ENCODE data around the gene ZNF223.

The ZNF223 gene

DNA sequence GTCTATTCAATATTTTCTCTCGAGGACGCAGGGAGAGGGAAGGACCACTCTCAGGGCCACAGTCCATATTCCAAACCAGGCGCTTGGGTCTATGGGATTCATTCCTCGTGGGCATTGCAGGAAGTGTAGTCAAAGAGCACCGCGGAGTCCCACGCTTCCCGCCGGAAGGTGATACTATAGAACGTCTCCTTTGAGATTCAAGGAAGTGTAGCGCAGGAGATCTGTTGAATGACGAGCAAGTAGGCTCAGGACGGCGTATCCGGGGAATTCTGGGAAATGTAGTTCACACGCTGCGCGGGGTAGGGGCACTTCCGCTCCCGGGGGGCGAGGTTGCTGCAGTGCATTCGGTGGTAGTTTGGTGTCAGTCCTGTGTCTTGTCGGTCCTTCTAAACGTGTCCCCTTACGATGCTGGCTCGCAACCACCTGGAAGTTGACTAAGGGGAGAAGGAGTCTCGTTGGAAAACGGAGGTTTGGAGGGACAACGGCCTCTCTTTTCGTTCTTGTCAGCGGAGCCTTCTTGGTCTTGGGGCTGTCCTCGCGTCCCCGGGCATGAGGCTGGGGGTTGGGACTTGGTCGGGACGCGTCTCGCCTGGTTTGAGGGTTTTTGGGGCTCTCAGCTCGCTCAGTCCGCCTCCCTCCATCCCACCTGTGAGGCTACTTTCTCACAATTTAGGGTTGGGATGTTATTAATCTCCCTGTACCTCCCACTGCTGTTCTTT is 20.1 kb downstream of the ZNF223 start, which contains the start of gene ZNF284:
ZNF284 (plus strand) TSS at position 336 of the 719 bp plus-strand sequence. CDS start 4,231 bp downstream, outside the sequence.
- DNase-seq (ENCODE audit: low read depth in 2 of 2) = peak; percentile 71 to 74

DNA sequence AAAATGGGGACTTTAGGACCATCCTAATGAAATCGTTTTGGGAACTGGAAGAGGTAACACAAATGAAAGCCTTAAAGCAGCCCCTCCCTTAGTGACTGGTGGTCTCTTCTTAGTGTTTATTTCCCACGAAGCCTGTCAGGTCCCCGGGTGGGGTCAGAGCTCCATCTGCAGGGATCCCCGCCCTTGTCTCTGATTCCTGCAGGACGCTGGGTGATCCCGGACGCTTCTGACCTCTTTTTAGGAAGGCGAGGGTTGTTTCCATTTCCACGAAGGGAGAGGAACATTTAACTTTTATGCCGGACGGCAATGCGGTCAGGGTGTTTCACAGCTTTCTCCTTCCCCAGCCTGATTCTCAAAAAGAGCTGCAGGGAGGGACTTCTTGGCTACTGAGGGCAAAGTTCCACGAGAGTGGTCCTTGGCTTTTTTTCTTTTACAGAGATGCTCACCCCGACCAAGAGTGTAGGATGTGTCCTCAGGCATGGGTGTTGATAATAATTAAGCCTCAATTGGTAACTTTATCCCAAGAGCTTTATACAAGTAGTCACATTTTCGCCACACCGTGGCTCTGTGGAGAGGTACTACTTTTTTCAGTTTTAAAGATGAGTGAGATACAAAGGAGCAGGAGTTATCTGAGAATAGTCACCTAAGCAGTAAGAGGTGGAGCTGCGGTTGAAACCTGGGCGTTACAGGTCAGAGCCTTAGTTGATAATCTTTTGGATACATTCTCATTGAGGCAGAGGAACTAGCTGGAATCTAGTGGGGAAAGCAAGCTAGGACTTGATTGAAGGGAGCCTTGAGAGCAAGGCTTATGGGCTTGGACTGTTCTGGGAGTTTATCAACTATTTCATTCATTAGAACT is 20.9 kb downstream of the ZNF223 start:
- no peak for DNase-seq (ENCODE audit: low read depth in 2 of 2)

DNA sequence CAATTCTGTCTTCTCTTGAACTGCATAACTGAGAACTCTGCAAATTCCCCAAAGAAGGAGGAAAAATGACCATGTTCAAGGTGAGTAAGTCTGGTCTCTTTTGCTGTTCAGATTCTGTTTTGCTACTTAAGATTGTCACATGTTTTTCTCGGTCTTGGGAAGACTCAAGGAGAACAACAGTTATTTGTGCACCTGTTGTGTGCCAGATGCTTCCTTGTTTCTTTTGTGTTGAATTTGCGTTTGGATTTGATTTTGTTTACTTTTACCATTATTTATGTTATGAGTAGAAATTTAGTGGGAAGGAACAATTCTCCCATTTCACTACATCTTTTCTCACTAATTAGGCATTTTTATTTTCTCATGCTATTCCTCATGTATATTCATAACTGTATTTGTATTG is 24.5 kb downstream of the ZNF223 start:
- no peak for DNase-seq (ENCODE audit: low read depth in 2 of 2)

DNA sequence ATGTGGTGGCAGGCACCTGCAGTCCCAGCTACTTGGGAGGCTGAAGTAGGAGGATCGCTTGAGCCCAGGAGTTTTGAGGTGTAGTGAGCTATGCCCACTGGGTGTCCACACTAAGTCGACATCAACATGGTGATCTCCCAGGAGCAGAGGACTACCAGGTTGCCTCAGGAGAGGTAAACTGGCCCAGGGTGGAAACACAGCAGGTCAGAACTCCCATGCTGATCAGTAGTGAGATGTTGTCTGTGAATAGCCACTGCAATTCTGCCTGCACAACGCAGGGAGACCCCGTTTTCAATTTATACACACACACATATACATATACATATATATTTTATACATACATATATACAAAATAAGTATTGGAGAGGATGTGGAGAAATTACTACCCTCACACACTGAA is 40.3 kb downstream of the ZNF223 start:
- DNase-seq (ENCODE audit: low read depth in 2 of 2) = no peak

DNA sequence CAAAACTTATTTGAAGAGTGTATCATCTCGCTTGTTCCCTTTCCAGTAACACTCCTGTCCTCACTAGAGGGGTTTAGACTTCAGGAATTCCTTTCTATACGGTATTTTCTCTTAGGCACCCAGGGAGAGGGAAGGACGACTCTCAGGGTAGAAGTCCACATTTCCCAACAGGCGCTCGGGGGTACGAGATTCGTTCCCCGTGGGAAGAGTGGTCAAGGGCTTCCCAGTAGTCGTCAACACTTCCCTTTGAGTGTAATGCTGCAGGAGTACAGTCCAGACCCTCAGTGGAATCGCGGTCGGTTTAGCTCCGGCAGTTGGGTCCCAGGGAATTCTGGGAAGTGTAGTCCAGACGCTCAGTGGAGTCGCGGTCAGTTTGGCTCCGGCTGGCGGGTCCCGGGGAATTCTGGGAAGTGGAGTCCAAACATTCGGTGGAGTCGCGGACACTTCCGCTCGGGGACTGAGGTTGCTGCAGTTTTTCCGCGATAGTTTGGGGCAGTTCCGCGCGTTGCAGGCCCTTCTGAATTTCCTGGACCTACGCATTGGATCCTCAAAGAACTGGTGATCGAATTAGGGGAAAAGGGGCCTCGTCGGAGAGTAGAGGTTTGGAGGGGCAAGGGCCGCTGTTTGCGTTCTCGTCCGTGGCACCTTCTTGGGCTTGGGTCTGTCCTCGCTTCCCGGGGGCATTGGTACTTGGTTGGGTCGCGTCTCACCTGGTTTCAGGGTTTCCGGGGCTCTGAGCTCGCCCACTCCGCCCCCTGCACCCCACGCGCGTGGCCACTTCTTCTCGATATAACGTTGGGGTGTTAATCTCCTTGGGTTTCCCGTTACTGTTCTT is 42.3 kb downstream of the ZNF223 start, which contains the start of gene ZNF224:
ZNF224 (plus strand) TSS at position 431 of the 835 bp plus-strand sequence. CDS start 3,513 bp downstream, outside the sequence.
- DNase-seq (ENCODE audit: low read depth in 2 of 2) = peak; percentile 69 to 76

DNA sequence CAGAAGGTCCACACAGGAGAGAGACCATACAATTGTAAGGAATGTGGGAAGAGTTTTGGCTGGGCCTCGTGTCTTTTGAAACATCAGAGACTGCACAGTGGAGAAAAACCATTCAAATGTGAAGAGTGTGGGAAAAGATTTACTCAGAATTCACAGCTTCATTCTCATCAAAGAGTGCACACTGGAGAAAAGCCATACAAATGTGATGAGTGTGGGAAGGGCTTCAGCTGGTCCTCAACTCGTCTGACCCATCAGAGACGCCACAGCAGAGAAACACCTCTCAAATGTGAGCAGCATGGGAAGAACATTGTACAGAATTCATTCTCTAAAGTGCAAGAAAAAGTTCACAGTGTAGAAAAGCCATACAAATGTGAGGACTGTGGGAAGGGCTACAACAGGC is 55.9 kb downstream of the ZNF223 start:
- DNase-seq (ENCODE audit: low read depth in 2 of 2) = no peak

- no peak for DNase-seq (ENCODE audit: low read depth in 2 of 2)
Measured at GRCh38 chr19:44109458-44109857, 57.6 kb downstream of the ZNF223 start.

DNA sequence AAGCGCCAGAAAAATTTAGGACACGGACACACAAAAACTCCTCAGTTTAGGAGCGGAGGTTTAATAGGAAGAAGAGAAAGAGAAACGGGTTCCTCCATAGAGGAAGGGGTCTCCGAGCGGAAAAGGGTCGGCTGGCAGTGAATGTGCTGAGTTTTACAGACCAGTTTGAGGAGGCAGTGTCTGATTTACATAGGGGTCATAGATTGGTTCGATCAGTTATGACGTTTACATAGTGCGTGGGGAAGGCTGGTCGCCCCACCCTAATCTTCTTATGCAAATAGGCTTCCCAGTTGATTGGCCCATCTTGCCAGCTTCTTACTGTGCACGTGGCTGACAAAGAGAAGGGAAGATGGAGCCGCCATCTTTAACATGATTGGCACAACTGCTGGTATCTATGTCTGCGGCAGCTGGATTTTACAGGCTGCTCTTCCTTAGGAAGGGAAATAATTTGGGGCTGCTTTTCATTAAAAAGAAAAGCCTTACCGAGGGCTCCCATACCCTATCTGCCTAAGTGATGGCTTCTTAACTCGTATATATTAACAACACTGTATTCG is 60.2 kb downstream of the ZNF223 start:
- DNase-seq (ENCODE audit: low read depth in 2 of 2) = no peak

GRCh38 chr19:44112802-44113137 is 60.9 kb downstream of the ZNF223 start:
- DNase-seq (ENCODE audit: low read depth in 2 of 2) = no peak

DNA sequence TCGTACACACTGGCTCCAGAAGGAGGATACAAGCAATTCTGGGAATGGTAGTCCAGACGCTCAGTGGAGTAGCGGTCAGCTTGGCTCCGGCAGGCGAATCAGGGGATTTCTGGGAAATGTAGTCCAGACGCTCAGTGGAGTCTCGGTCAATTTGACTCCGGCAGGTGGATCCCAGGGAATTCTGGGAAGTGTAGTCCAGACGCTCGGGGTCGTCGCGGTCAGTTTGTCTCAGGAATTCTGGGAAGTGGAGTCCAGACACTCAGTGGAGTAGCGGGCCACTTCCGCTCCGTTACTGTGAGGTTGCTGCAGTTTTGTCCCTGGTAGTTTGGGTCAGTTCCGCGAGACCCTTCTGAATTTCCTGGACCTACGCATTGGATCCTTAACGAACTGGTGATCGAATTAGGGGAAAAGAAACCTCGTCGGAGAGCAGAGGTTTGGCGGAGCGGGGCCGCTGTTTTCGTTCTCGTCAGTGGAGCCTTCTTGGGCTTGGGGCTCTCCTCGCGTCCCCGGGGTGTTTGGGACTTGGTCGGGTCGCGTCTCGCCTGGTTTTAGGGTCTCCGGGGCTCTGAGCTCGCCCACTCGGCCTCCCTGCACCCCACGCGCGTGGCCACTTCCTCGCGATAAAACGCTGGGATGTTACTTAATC is 61.4 kb downstream of the ZNF223 start, which contains the start of gene ZNF225:
ZNF225 (plus strand) TSS at position 262 of the 646 bp plus-strand sequence. CDS start 2,429 bp downstream, outside the sequence.
- peak; percentile 70 to 80 for DNase-seq (ENCODE audit: low read depth in 2 of 2)

GRCh38 chr19:44113784-44114390 is 62.1 kb downstream of the ZNF223 start:
- no peak for DNase-seq (ENCODE audit: low read depth in 2 of 2)
